GM12878 (cell line): Measurements from ENCODE around the gene PRRC1. TPM values are rescaled to one million over a fixed set of nuclear protein-coding genes. Genes with fewer than 3 reads are reported as not detected.

Source experiments
- ATAC-seq: fragments of 200-7000 bp; cut with Tn5 transposase; 3 replicates; pipeline ENCODE4 v1.9.1; 2020; ENCODE audit warnings: mild to moderate bottlenecking, moderate library complexity
- BruUV-seq: library from RNA; stranded (reverse); fragments of 400-500 nt; replicated peaks from 2 replicates; lab custom pipeline; 2021; lab: Mats Ljungman, UMichigan
- CTCF ChIA-PET: fragments of 300-600 bp; sonication (Branson Sonifier 250); formaldehyde crosslinking; extraction: SDS; loops from one replicate; lab custom pipeline; 2021; ENCODE audit warnings: inconsistent platforms; lab: Yijun Ruan, JAX
- POLR2A ChIA-PET: fragments of 350-600 bp; formaldehyde crosslinking; extraction: SDS; loops from one replicate; lab custom pipeline; 2021; ENCODE audit warnings: inconsistent platforms; lab: Charles Lee
- RAD21 ChIA-PET: fragments of 300-600 bp; sonication (Branson Sonifier 250); formaldehyde crosslinking; loops from one replicate; lab custom pipeline; 2023; ENCODE audit warnings: antibody characterized with exemption; ENCODE audit not compliant: unreplicated experiment; lab: Charles Lee
- SMC1A ChIA-PET: fragments of 300-600 bp; sonication (Branson Sonifier 250); formaldehyde crosslinking; loops from one replicate; lab custom pipeline; 2023; ENCODE audit not compliant: unreplicated experiment, uncharacterized antibody; lab: Charles Lee
- DNase-seq: peaks from one replicate; pipeline ENCODE4 v3.0.0-alpha.2; 2011; ENCODE audit warnings: low read depth, low spot score
- FAIRE-seq: peaks from 3 replicates; lab custom pipeline; 2011; peaks lifted over from hg19 to GRCh38; lab: Jason Lieb, UNC
- H2AFZ ChIP-seq: 2 replicates; pipeline ENCODE4 v1.6.0; 2011; ENCODE audit warnings: low read depth, low read length, control low read depth; ENCODE audit not compliant: control insufficient read depth
- H3K27ac ChIP-seq: 2 replicates; pipeline ENCODE4 v1.5.1; 2011; ENCODE audit warnings: control low read depth; ENCODE audit not compliant: control insufficient read depth, insufficient read depth
- H3K27me3 ChIP-seq, 2 experiments: replicated peaks in 1 of 2; 2 replicates each; pipeline versions ENCODE4 v1.6.0 to v1.6.1; 2011; ENCODE audit warnings: low read length in 1 of 2; ENCODE audit not compliant: control insufficient read depth in 2 of 2, insufficient read depth in 2 of 2
- H3K36me3 ChIP-seq, 2 experiments: 2 replicates each; pipeline ENCODE4 v1.5.1; 2011; ENCODE audit warnings: low read length in 1 of 2; ENCODE audit not compliant: control insufficient read depth in 2 of 2, insufficient read depth in 2 of 2
- H3K4me1 ChIP-seq: 2 replicates; pipeline ENCODE4 v1.6.1; 2011; ENCODE audit warnings: mild to moderate bottlenecking, low read length, moderate library complexity, mixed read lengths; ENCODE audit not compliant: control insufficient read depth, insufficient read depth
- H3K4me2 ChIP-seq: 2 replicates; pipeline ENCODE4 v1.6.0; 2011; ENCODE audit warnings: control low read depth; ENCODE audit not compliant: control insufficient read depth, insufficient read depth
- H3K4me3 ChIP-seq: fragments of 200-600 bp; sonication (generic); 2 replicates; pipeline ENCODE4 v1.5.1; 2016
- H3K79me2 ChIP-seq: 2 replicates; pipeline ENCODE4 v1.6.0; 2011; ENCODE audit warnings: low read length; ENCODE audit not compliant: control insufficient read depth, insufficient read depth
- H3K9ac ChIP-seq: 2 replicates; pipeline ENCODE4 v1.8.0; 2011; ENCODE audit warnings: low read length, control low read depth, mixed read lengths; ENCODE audit not compliant: control insufficient read depth, insufficient read depth
- H3K9me3 ChIP-seq: replicated peaks from 3 replicates; pipeline ENCODE4 v1.5.1; 2011; ENCODE audit warnings: mild to moderate bottlenecking, low read length; ENCODE audit not compliant: control insufficient read depth, insufficient read depth
- H4K20me1 ChIP-seq: 2 replicates; pipeline ENCODE4 v1.6.0; 2011; ENCODE audit not compliant: control insufficient read depth, insufficient read depth
- IKZF1 ChIP-seq: fragments of 450-650 bp; conservative IDR thresholded peaks from 2 replicates; pipeline ENCODE4 v1.6.1; 2017; ENCODE audit warnings: antibody characterized with exemption, mild to moderate bottlenecking
- JUNB ChIP-seq: IDR thresholded peaks from 2 replicates; pipeline ENCODE4 v1.6.1; 2016; ENCODE audit warnings: antibody characterized with exemption, mild to moderate bottlenecking
- KDM1A ChIP-seq: fragments of 200-600 bp; sonication (generic); IDR thresholded peaks from 2 replicates; pipeline ENCODE4 v1.6.1; 2016; ENCODE audit warnings: borderline replicate concordance
- MYC ChIP-seq: IDR thresholded peaks from 2 replicates; pipeline ENCODE4 v1.6.1; 2011; ENCODE audit warnings: mild to moderate bottlenecking, low read length, moderate library complexity, inconsistent platforms; ENCODE audit not compliant: insufficient read depth, insufficient replicate concordance, insufficient read length, severe bottlenecking
- YBX1 ChIP-seq: fragments of 450-650 bp; IDR thresholded peaks from 2 replicates; pipeline ENCODE4 v1.6.1; 2016; ENCODE audit warnings: antibody characterized with exemption
- ZBTB4 ChIP-seq: fragments of 450-650 bp; formaldehyde crosslinking; IDR thresholded peaks from 2 replicates; pipeline ENCODE4 v1.4.0; 2022; ENCODE audit warnings: mild to moderate bottlenecking, moderate library complexity
- WGBS: methylation state at CpG from one replicate; pipeline ENCODE4 v1.1.6; 2016; ENCODE audit warnings: low lambda C conversion rate; ENCODE audit not compliant: insufficient replicate concordance, insufficient coverage; ENCODE audit errors: missing lambda C conversion rate; 5-methylcytosine and 5-hydroxymethylcytosine counted together
- in situ Hi-C: fragments of 300-500 bp; cut with MboI; formaldehyde crosslinking; loops from 9 replicates; pipeline ENCODE4 v1.14.3; 2018; ENCODE audit warnings: mixed read lengths
- intact Hi-C: fragments of 100-400 bp; cut with micrococcal nuclease; formaldehyde crosslinking; loops from one replicate; pipeline ENCODE4 v1.14.2; 2022; ENCODE audit not compliant: unreplicated experiment
- polyA plus RNA-seq, 11 experiments: library from polyadenylated mRNA; depleted of rRNA in 4 of 11; unstranded in 6 of 11; stranded (reverse) in 5 of 11; fragments of >200 nt; fragmentation: Nextera tagmentation in 4 of 11; fragmentation: Illumina TruSeq in 1 of 11; extraction: Ambion mirVana in 4 of 11; extraction: Trizol in 1 of 11; gene quantifications; 1 replicate in 1 of 11; 2 replicates in 10 of 11; pipeline versions ENCODE4 v1.2.1 to v1.2.3, GENCODE V29; 2011 to 2016; ENCODE audit warnings: inconsistent platforms in 2 of 11, missing spikeins in 2 of 11, low read depth in 1 of 11
- total RNA-seq, 4 experiments: library from RNA; depleted of rRNA in 3 of 4; stranded (reverse); fragments of >200 nt in 3 of 4; fragmentation: Illumina TruSeq in 1 of 4; extraction: Trizol in 1 of 4; gene quantifications; 2 replicates each; pipeline versions ENCODE4 v1.2.1 to v1.2.3, GENCODE V29; 2013 to 2021
- TF ChIP-seq, protein P1 (sequence below): fragments of 450-650 bp; IDR thresholded peaks from 2 replicates; pipeline ENCODE4 v1.6.1; 2016; ENCODE audit warnings: mild to moderate bottlenecking

Gene PRRC1
- total and polyA plus RNA-seq, 10 of the 15 experiments (the other 5 are each of a cell fraction or from before 2014, with no cell fraction given): 19.0 to 54.5 (median 31.0) TPM

GRCh38 chr5:127590156-127590722 is 72.8 kb downstream of the PRRC1 start (continued):
- no peak for TF ChIP-seq MYC
- peak; percentile 54; the same call in 1 of the 2 replicates for TF ChIP-seq IKZF1
- TF ChIP-seq, protein P1, sequence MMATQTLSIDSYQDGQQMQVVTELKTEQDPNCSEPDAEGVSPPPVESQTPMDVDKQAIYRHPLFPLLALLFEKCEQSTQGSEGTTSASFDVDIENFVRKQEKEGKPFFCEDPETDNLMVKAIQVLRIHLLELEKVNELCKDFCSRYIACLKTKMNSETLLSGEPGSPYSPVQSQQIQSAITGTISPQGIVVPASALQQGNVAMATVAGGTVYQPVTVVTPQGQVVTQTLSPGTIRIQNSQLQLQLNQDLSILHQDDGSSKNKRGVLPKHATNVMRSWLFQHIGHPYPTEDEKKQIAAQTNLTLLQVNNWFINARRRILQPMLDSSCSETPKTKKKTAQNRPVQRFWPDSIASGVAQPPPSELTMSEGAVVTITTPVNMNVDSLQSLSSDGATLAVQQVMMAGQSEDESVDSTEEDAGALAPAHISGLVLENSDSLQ: peak; percentile 88
- TF ChIP-seq JUNB: peak; percentile 62

DNA sequence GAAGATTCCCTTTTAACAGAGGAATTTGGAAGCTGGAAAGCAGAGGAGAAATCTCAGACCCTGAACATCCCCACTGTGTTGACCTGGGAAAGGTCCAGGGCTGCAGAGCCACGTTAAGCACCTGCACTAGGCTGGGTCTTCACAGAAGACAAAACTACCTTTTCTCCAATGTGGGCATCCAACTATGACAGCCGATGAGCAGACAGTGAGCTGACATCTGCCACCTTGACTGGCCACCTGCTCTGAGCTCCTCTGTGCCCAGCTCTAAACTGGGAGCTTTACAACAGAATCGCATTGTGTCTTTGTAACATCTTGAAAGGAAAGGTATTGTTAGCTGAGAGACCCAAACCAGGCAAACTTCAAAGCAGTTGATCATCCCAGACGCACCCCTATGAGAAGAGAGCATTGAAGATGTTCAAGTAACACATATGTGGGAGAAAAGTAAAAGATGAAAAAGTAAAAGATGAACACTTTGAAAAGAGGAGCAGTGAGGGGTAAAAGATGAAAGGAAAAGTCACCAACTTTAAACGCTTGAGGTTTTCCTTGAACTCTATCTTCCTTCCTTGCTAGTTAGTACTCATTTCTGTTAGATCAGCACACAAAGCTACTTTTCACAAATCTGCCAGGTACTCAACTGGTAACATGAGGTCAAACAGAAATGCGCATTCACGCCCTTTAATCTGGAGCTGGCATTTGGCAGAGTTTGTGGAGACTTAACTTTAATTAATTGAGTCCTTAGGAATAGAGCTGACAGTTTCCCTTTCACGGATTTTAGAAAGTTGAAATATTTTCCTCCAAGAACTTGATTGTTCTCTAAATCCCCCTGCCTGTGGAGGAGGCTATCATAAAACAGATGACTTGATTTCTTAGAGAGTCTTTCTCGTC is 78.3 kb downstream of the PRRC1 start:
- no peak for FAIRE-seq
- Histone ChIP-seq H3K9ac (no peak overlapping the region), H2AFZ (no peak overlapping the region), H3K4me1 (no peaks in the 10 kb centered on the region), H3K79me2 (no peaks in the 10 kb centered on the region), H3K27ac (no peak overlapping the region), H3K36me3 (no peaks in the 10 kb centered on the region), H3K4me3 (no peak overlapping the region), H3K4me2 (no peak overlapping the region), H4K20me1 (no peaks in the 10 kb centered on the region), H3K27me3 (no peaks in the 10 kb centered on the region), H3K9me3 (no peaks in the 10 kb centered on the region)
- DNase-seq: no peak
- intact Hi-C loops (no loop called here), in situ Hi-C loops (no loop called here)
- WGBS: 65% methylated on average over 9 of the region's 9 CpGs
- ChIA-PET CTCF (interaction anchor here (2.0 kb wide), 1 partner anchor 8 kb away, joined by 4 read pairs; no protein-coding TSS in a partner anchor), RAD21 (interaction anchor here (1.3 kb wide), 1 partner anchor 9 kb away, joined by 5 read pairs; no protein-coding TSS in a partner anchor), POLR2A (interaction anchor here (0.7 to 1.8 kb wide), 2 partner anchors 10 to 75 kb away, joined by 3 to 5 read pairs; no protein-coding TSS in a partner anchor), SMC1A (interaction anchor here (0.6 to 9.4 kb wide), 7 partner anchors 8 to 459 kb away, joined by 3 to 111 read pairs (median 4); no protein-coding TSS in a partner anchor)
- no peak for ATAC-seq
- BruUV-seq: no TSS peak
- no peak for TF ChIP-seq KDM1A
- no peak for TF ChIP-seq ZBTB4 (CRISPR knock-in tag)
- TF ChIP-seq YBX1: no peak
